HG03457 (cell line): ENCODE data around the gene TTC4.

Experiments used
- ATAC-seq: cut with Tn5 transposase; IDR thresholded peaks from one replicate; pipeline ENCODE4 v1.9.1; 2021; ENCODE audit warnings: moderate number of reproducible peaks; ENCODE audit not compliant: unreplicated experiment

The TTC4 gene

GRCh38 chr1:54701996-54702395 is 13.7 kb upstream of the TTC4 start:
- ATAC-seq, result no peak

- no peak for ATAC-seq
Measured at GRCh38 chr1:54703471-54703870, 12.2 kb upstream of the TTC4 start.

- ATAC-seq, result no peak
Measured at GRCh38 chr1:54705153-54705552, 10.5 kb upstream of the TTC4 start.

- ATAC-seq, result no peak
Measured at GRCh38 chr1:54706419-54706818, 9.2 kb upstream of the TTC4 start.

- no peak for ATAC-seq
Measured at GRCh38 chr1:54708385-54708784, 7.3 kb upstream of the TTC4 start.

- no peak for ATAC-seq
Measured at GRCh38 chr1:54709547-54710292, 5.9 kb upstream of the TTC4 start.

GRCh38 chr1:54710434-54710833 is 5.2 kb upstream of the TTC4 start:
- ATAC-seq, result no peak

GRCh38 chr1:54710841-54711240 is 4.8 kb upstream of the TTC4 start:
- no peak for ATAC-seq

- no peak for ATAC-seq
Measured at GRCh38 chr1:54711536-54711935, 4.1 kb upstream of the TTC4 start.

GRCh38 chr1:54714881-54715492 is 674 bp upstream of the TTC4 start:
- no peak for ATAC-seq

GRCh38 chr1:54716299-54717047 is 812 bp downstream of the TTC4 start:
- ATAC-seq, result peak; percentile 9

- ATAC-seq, result no peak
Measured at GRCh38 chr1:54721719-54722118, 6.1 kb downstream of the TTC4 start.

- no peak for ATAC-seq
Measured at GRCh38 chr1:54723985-54724384, 8.3 kb downstream of the TTC4 start.

- ATAC-seq, result no peak
Measured at GRCh38 chr1:54724771-54725170, 9.1 kb downstream of the TTC4 start.

GRCh38 chr1:54728027-54728426 is 12.4 kb downstream of the TTC4 start:
- ATAC-seq, result no peak

GRCh38 chr1:54736685-54737084 is 21.0 kb downstream of the TTC4 start:
- ATAC-seq, result no peak

- no peak for ATAC-seq
Measured at GRCh38 chr1:54738244-54738643, 22.6 kb downstream of the TTC4 start.

- no peak for ATAC-seq
Measured at GRCh38 chr1:54741531-54741930, 25.9 kb downstream of the TTC4 start.

GRCh38 chr1:54742282-54742681 is 26.6 kb downstream of the TTC4 start:
- no peak for ATAC-seq

- no peak for ATAC-seq
Measured at GRCh38 chr1:54743416-54744226, 28.0 kb downstream of the TTC4 start.

- ATAC-seq, result no peak
Measured at GRCh38 chr1:54744696-54745095, 29.0 kb downstream of the TTC4 start.
